Measurements from ENCODE around the gene IFI6.

IFI6 gene

GRCh38 chr1:27669876-27670275, 2.1 kb downstream of the IFI6 start:
- DNase-seq, result no peak

GRCh38 chr1:27668808-27669723, 2.9 kb downstream of the IFI6 start:
- DNase-seq, result peak; percentile 87

DNA sequence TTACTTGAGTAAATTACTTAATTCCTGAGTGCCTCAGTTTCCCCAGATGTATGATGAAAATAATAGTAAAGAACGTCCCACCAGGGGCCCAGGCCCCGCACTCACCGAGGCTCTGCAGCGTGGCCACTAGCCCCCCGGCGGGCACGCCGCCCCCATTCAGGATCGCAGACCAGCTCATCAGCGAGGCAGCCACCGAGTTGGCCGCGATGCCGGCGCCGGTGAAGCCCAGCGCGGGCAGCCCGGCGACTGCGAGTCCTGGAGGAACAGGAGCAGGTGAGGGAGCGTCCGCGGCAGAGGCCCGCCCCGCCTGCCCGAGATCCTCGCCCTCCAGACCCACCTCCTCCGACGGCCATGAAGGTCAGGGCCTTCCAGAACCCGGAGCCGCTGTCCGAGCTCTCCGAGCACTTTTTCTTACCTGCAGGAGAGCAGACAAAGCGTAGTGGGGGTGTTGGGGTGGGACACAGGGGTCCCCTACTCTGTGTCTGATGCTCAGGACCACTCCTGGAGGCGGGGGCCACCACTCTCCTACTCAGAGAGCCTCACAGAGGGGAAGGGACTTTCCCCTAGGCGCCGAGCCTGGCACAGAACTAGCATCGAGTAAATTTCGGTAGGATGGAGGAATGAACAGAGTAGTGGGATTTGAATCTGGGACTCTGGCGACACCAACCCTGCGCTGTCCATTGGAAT, 3.7 kb downstream of the IFI6 start:
- no peak for DNase-seq

GRCh38 chr1:27666791-27667254, 5.2 kb downstream of the IFI6 start:
- DNase-seq, result no peak

GRCh38 chr1:27666294-27666693, 5.7 kb downstream of the IFI6 start:
- no peak for DNase-seq

DNA sequence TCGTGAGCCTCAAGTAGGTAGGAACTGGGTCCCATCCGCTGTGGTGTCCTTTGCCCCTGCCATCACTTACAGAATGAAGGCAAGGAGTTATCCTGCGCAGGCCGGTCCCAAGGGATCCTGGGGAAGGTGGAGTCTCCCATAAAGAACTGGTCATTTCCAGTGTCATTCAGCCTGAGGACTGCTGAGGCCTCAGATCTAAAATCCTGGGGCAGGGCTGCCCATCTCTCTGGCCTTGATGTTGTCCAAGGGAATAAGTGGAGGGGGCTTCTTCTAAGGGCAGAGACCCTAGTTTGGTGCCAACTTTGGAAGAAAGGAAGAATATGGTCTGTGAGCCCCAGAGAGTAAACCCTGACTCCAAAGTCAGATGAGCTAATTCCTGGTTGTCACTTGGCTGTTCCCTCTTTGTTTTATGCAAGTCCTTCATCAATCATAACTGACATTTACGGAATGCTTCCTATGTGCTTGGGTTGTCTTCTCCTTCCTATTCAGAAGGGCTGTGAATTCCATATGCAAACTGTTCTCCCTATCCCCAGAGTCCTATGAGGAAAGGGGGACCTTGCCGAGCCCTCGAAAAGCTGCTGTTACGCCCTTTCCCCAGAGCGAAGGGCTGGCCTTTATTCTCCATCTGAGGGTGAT, 6.9 kb downstream of the IFI6 start:
- DNase-seq, result no peak

DNA sequence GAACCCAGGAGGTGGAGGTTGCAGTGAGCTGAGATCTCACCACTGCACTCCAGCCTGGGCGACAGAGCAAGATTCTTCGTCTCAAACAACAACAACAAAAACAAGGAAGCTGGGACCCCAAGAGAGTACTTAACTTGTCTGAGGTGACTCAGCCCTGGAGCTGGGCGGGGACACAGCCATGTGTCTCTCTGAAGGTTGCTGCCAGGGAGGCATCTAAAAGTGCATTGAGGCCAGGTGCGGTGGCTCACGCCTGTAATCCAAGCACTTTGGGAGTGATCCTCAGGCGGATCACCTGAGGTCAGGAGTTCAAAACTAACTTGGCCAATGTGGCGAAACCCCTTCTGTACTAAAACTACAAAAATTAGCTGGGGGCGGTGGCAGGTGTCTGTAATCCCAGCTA, 7.7 kb downstream of the IFI6 start:
- no peak for DNase-seq

DNA sequence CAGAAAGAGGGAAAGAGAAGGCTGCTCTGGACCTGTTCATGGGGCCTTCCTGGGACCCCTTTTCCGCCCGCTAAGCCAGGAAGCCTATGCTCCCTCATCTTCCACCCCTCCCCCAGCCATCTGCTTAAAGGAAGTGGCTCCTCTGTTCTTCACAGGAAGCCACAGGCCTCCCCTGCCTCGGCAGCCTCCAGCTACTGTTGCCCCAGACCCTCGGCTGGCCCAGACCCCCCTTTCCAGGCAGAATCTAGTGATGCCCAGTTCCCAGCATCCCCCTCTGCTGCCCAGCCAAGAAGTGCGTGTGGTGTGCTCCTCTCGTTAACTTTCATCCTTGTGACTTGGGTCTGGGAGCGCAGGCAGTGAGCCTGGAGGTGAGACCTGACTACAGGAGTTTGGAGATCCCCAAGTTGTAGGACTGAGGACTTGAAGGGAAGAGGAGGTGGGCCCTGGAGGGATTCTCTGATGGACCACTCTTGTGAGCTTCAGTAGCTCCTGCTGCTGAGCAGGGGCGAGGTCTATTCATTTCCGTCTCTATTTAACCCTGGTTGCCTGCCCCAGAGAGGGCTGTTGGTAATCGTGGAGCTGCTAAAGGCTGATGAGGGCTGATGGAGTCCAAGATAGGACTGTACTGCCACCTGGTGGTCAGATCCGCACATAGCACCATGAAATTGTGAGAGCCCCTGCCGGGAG, 9.1 kb downstream of the IFI6 start:
- DNase-seq, result peak; percentile 92

DNA sequence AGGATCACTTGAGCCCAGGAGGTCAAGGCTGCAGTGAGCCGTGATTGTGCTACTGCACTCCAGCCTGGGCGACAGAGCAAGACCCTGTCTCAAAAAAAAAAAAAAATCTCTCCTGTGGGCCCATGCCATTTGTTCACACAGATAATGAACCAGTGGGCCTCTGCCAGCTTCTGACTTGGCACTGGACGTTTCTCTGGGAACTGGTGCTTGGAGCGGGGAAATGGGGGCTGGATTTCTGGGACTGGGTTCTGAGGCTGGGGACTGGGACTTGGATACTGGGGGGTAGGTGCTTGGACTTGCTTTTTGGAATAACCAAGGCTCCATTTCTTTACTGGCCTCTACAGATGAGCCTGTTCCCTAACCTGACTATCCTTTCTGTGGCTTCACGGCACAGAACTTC, 9.7 kb downstream of the IFI6 start:
- DNase-seq, result no peak

DNA sequence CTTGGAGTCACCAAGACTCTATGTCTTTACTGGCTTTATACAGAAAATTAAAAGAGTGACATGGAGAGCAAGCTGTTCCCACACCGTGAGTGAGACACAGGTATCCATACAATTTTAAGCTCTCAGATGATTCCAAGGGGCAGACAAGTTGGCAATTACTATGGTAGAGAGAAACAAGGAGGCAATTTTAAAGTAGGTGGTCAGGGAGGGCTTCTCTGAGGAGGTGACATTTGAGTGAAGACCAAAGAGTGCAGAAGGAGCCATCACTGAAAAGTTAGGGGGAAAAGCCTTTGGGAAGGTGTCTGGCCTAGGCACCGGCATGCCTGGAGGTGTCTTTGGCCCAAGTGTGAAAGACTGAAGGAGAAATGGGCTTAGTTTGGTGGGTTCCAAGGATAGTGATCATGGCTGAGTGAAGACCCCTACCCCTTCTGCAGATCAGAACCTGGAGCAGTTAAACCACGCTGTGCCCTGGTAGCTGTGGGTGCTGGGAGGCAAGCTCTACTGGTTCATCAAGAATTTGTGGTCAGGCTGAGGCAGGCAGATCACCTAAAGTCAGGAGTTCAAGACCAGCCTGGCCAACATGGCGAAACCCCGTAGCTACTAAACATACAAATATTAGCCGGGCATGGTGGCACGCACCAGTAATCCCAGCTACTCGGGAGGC, 10.4 kb downstream of the IFI6 start:
- DNase-seq, result no peak

DNA sequence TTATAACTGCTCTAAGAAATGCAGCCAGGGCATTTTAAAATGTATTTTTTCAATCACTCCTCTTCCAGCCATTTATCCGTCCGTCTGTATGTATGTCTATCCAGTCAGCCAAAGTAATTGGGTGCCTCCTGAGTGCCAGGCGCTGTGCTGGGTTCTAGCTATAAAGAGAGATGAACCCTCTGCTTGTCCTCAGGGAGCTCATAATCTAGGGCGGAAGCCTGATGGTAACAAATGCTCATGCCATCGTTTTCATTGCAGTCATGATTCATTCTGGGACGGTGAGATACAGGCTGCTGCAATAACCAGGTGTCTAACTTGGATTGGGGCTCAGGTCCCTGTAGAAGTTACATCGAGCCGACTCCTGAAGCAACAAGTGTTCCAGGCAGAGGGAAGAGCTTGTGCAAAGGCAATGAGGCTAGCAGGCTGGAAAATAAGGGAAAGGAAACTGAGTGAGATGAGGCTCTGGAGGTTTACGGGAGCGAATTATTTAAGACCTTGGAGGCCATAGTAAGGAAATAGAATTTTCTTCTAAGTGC, 11.6 kb downstream of the IFI6 start:
- peak; percentile 30 for DNase-seq

DNA sequence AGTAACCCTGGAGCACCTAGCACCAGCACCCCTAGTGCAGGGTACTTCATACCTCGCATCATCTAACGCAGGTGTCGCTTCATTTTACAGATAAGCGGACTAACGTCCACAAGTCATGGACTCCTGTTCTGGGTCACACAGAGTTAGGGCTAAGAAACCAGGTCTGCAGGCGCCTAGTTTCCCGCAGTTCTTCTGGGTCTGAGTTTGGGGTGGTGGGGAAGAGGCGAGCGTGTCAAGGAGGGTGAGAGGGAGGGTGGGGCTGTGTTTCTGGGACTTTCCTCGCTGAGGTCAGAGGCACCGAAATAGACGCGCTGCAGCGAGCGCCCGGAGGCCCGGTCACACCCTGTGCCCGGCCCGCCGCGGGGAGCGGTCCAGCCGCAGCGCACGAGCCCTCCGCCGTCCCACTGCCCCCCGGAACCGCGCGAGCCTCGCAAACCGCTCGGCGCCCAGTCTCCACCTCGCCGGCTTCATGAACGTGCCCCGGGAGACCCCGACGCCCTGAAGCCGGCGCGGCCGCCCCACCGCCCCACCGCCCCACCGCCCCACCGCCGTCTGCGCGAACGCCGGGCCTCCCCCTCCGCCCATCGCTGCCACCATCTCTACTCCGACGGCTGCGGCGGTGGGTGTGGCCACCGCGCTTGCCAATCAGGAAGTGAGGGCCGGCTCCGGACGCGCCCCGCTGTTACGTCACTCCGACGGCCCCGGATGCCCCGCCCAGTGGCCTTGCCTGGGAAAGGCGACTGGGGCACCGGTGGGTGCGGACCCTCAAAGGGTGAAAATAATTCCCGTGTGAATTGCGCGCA, 12.3 kb downstream of the IFI6 start:
- DNase-seq, result peak; percentile 93

DNA sequence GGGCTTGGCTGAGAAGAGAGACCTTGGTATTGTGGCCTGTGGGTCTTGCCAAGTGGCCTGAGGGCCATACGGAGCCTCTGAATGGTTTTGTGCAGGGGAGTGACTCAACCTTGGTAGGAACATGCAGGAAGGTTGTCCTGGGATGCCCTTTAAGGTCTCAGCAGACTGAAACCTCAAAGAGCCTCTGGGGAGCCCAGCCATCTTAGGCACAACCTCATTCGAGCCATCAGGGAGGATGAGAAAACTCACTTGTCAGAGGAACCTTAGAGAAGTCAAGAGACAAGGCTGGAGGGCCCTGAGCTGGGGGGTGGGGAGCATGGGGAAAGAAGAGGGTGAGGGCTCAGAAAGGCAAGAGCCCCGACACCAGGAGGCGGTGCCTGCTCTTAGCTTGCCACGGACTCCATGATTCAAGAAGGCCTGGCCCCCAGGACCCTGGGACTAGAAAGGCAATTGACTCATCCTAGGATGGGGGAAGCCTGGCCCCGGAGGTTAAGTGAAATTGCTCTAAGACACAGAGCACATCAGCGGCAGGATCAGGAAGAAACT, 13.0 kb downstream of the IFI6 start:
- peak; percentile 50 for DNase-seq

GRCh38 chr1:27656157-27656893, 15.7 kb downstream of the IFI6 start:
- no peak for DNase-seq

DNA sequence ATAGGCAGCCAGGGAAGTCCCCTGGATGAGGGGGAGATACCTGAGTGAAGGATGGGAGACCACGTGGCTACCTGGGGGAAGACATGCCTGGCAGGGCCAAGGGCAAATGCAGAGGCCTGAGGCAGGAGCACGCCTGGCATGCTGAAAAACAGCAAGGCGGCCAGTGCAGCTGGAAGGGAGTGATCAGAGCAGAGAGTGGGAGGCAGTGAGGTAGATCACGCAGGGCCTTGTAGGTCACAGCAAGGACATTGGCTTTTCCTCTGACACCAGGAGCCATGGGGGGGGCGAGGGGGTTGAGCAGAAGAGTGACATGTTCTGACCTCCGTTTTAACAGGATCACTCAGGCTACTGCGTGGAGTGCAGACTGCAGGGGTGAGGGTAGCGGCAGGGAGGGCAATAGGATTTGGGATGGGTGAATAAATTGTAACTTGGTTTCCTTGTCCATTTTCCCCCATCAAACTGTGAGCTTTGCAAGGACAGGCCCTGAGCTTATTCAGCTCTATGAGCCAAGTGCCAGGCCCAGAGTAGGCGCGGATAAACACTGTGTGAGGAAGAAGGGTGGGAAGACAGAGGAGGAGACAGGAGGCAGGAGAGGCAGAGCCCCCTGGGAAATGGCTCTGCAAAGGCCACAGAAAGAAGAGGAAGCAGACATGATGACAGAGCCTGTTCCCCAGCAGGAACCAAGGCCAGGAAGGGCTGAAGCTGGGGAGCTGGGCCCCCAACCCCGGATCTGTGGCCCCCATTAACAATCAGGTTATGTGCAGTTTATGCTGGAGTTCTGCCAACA, 16.6 kb downstream of the IFI6 start:
- no peak for DNase-seq

GRCh38 chr1:27652111-27652864, 19.7 kb downstream of the IFI6 start:
- DNase-seq, result no peak

DNA sequence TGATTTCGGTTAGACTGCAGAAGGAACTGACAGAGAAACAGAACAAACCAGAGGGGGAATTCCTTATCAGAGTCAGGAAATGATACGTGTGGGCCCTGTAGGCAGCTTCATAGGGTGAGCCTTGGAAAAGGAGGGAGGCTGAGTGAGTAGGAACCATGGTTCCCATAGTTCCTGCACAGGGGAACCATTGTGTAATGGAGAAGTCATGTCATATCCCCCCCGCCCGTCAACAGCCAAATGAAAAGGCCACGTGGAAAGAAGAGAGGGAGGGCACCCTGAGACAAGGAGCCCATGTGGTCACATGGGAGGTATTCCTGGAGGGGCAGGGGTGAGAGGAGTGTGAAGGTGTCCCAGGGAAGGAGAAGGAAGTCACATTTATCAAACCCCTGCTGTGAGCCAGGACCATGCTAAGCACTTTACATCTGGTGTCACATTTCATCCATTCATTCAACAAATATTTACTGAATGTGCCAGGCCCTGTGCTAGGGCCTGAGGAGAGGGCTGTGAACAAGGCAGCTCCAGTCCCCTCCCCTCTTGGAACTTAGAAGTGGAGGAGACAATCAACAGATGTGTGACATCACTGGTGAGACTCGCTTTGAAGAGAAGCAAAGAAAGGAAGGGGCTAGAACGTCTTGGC, 21.3 kb downstream of the IFI6 start:
- no peak for DNase-seq

GRCh38 chr1:27650171-27650538, 21.8 kb downstream of the IFI6 start:
- no peak for DNase-seq
